NCI-H2029 (cell line): Measurements from ENCODE around the gene TCEAL7.
A peak's percentile ranks its signal among the peaks of the same experiment; 100 is the strongest.

Experiments
- DNase-seq: peaks from one replicate; lab custom pipeline; 2025; lab: John Stamatoyannopoulos, UW

The TCEAL7 gene

GRCh38 chrX:103367502-103367901, 37.5 kb downstream of the TCEAL7 start:
- DNase-seq, result no peak

GRCh38 chrX:103369479-103369878, 39.4 kb downstream of the TCEAL7 start:
- DNase-seq, result no peak

- DNase-seq, result no peak
Measured at GRCh38 chrX:103372886-103373285, 42.8 kb downstream of the TCEAL7 start.

GRCh38 chrX:103373581-103373980, 43.5 kb downstream of the TCEAL7 start:
- no peak for DNase-seq

GRCh38 chrX:103376118-103376978, 46.3 kb downstream of the TCEAL7 start, which contains the start of gene BEX3:
BEX3 (plus strand) TSS chrX:103376538; CDS start chrX:103377522, 984 bp downstream.
- peak; percentile 32 for DNase-seq

- DNase-seq, result peak; percentile 25
Measured at GRCh38 chrX:103376979-103377324, 46.9 kb downstream of the TCEAL7 start.

GRCh38 chrX:103378990-103379389, 49.0 kb downstream of the TCEAL7 start:
- no peak for DNase-seq
